ENCODE results near the gene B9D1.
A peak's percentile ranks its signal among the peaks of the same experiment; 100 is the strongest.

The B9D1 gene

GRCh38 chr17:19386974-19387920 lies 24.7 kb upstream of the B9D1 start, which contains the start of gene MFAP4:
Gene MFAP4 (minus strand): TSS chr17:19387190. CDS start chr17:19387155, 35 bp downstream.
- Histone ChIP-seq H3K4me3 (ENCODE audit: low read depth, low read length) (peak within 1 kb of the TSS; percentile 55), H3K36me3 (peaks cover 41% of the 10 kb centered on the region), H3K9me3 (ENCODE audit: severe bottlenecking) (no peaks in the 10 kb centered on the region), H3K27me3 (ENCODE audit: insufficient read depth, low read depth, severe bottlenecking) (no peaks in the 10 kb centered on the region), H3K27ac (peak within 1 kb of the TSS; percentile 99)
- TF ChIP-seq CTCF (IDR thresholded peaks at IDR 0.05; ENCODE audit: low read depth, low read length): no peak
- DNase-seq: peak; percentile 95

GRCh38 chr17:19386051-19386929 lies 23.8 kb upstream of the B9D1 start:
- Histone ChIP-seq H3K9me3 (ENCODE audit: severe bottlenecking) (no peaks in the 10 kb centered on the region), H3K27ac (peak overlapping the region; percentile 99), H3K36me3 (peaks cover 51% of the 10 kb centered on the region), H3K27me3 (ENCODE audit: insufficient read depth, low read depth, severe bottlenecking) (no peaks in the 10 kb centered on the region), H3K4me3 (ENCODE audit: low read depth, low read length) (peak overlapping the region; percentile 55)
- no peak for TF ChIP-seq CTCF (IDR thresholded peaks at IDR 0.05; ENCODE audit: low read depth, low read length)
- DNase-seq: no peak

DNA sequence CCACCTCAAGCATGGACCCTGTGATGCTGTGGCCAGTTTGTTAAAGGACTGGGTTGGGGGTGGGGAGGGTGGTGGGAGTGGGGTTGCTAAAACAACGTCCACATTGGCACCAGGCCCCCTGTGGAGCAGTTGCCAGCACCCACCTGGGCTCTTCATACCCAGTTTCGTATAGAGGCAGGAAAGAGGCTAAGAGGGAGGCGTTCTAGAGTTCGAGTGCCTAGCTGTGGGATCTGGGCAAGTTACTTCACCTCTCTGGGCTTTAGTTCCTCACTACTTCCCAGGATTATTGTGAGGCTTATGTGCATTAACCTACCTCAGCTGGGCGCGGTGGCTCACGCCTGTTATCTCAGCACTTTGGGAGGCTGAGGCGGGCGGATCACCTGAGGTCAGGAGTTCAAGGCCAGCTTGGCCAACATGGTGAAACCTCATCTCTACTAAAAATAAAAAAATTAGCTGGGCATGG lies 23.0 kb upstream of the B9D1 start:
- Histone ChIP-seq H3K27ac (peak overlapping the region; percentile 99), H3K36me3 (peaks cover 58% of the 10 kb centered on the region), H3K27me3 (ENCODE audit: insufficient read depth, low read depth, severe bottlenecking) (no peaks in the 10 kb centered on the region), H3K4me3 (ENCODE audit: low read depth, low read length) (no peak overlapping the region), H3K9me3 (ENCODE audit: severe bottlenecking) (no peaks in the 10 kb centered on the region)
- DNase-seq: no peak
- TF ChIP-seq CTCF (IDR thresholded peaks at IDR 0.05; ENCODE audit: low read depth, low read length): no peak

DNA sequence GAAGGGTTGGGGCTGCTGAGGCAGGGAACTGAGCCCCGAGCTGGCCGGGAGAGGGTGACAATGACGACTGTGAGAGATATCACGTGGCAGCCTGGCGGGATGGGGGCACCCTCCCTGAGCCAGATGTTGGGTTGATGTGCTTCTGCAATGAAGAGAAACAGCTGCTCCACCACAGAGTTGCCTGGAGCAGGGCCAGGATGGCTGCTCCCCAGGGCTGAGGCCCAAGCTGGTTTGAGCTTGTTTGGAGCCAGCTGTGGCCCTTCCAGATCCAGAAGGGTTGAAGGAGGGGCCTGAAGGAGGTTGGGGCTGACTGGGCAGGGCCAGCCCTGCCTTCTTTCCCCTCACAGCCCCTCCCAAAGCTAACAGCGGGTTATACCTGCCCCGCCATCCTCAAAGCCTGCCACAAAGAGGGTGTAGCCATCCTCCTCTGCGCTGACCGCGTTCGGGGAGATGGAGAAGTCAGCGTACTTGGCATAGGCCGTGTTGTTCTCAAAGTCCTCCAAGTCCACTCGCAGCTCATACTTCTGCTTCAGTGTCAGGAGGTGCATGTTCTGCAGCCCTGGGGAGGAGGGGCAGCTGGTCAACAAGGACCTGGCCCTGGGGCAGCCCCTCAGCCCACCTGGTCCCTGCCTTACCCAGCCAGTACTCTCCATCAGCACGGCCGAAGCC lies 22.3 kb upstream of the B9D1 start:
- H3K36me3 ChIP-seq: peaks cover 65% of the 10 kb centered on the region
- DNase-seq: no peak
- TF ChIP-seq CTCF (IDR thresholded peaks at IDR 0.05; ENCODE audit: low read depth, low read length): no peak
- no peaks in the 10 kb centered on the region for H3K27me3 ChIP-seq (ENCODE audit: insufficient read depth, low read depth, severe bottlenecking)
- H3K9me3 ChIP-seq (ENCODE audit: severe bottlenecking): no peaks in the 10 kb centered on the region
- H3K27ac ChIP-seq: peak overlapping the region; percentile 99
- no peak overlapping the region for H3K4me3 ChIP-seq (ENCODE audit: low read depth, low read length)

GRCh38 chr17:19383681-19384470 lies 21.4 kb upstream of the B9D1 start:
- Histone ChIP-seq H3K36me3 (peaks cover 74% of the 10 kb centered on the region), H3K9me3 (ENCODE audit: severe bottlenecking) (no peaks in the 10 kb centered on the region), H3K27ac (peak overlapping the region; percentile 99), H3K27me3 (ENCODE audit: insufficient read depth, low read depth, severe bottlenecking) (no peaks in the 10 kb centered on the region), H3K4me3 (ENCODE audit: low read depth, low read length) (no peak overlapping the region)
- no peak for DNase-seq
- TF ChIP-seq CTCF (IDR thresholded peaks at IDR 0.05; ENCODE audit: low read depth, low read length): no peak
